Activated T-helper 2 cell treated with anti-CD3 and anti-CD28 coated beads, Interferon-gamma antibody, Interleukin-2, Interleukin-4, amounts not matched to agents 10 μg/mL and 5 μg/mL and 100 μg/mL, durations not matched to agents 14 hours and 24 hours and 36 hours (primary cell): Measurements from ENCODE around the gene SASH1. TPM values are rescaled to one million over a fixed set of nuclear protein-coding genes. Genes with fewer than 3 reads are reported as not detected.

ENCODE experiments used
- DNase-seq: peaks from one replicate; pipeline ENCODE4 v3.0.0; 2021; ENCODE audit warnings: low spot score
- H3K27ac Mint-ChIP-seq: one replicate; pipeline ENCODE4 v1.8.0; 2021; ENCODE audit warnings: mixed read lengths
- H3K27me3 Mint-ChIP-seq: one replicate; pipeline ENCODE4 v1.8.0; 2021; ENCODE audit warnings: low read depth, mixed read lengths
- H3K36me3 Mint-ChIP-seq: one replicate; pipeline ENCODE4 v1.8.0; 2021; ENCODE audit warnings: low read depth, mixed read lengths
- H3K4me1 Mint-ChIP-seq: one replicate; pipeline ENCODE4 v1.8.0; 2021; ENCODE audit warnings: low read depth, mixed read lengths
- H3K4me3 Mint-ChIP-seq: one replicate; pipeline ENCODE4 v1.8.0; 2021; ENCODE audit warnings: low read depth, mild to moderate bottlenecking, moderate library complexity, mixed read lengths
- H3K9me3 Mint-ChIP-seq: one replicate; pipeline ENCODE4 v1.8.0; 2021; ENCODE audit warnings: mixed read lengths
- intact Hi-C: fragments of 100-400 bp; cut with micrococcal nuclease; formaldehyde crosslinking; loops from one replicate; pipeline ENCODE4 v1.15.1; 2023
- total RNA-seq: library from RNA; stranded (reverse); gene quantifications from 2 replicates; pipeline ENCODE4 v1.2.3, GENCODE V29; 2022

SASH1 gene
- total RNA-seq, 1 donor from 2014 or later: 0.52 TPM

DNA sequence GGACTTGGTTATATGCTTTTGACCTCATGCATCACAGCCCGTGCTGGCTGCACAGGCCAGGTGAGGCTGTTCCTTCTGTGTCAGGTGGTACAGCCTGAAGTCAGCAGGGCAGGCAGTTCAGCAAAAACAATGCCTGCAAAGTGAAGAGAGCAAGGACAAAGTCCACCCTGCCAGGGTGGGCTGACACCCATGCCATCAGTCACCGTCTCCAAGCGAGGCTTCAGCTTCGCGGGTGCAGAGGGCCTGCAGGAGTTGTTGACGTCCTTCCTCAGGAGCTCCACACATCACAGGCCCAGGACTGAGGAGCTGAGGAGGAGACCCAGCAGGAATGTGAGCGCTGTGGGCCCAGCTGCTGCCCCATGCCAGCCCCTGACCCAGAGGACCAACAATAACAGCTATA, 111.3 kb downstream of the SASH1 start:
- H3K4me1 Mint-ChIP-seq: peaks cover 16% of the 10 kb centered on the region
- no peak overlapping the region for H3K4me3 Mint-ChIP-seq
- peaks cover 8% of the 10 kb centered on the region for H3K27me3 Mint-ChIP-seq
- no peaks in the 10 kb centered on the region for H3K36me3 Mint-ChIP-seq
- H3K27ac Mint-ChIP-seq: no peak overlapping the region
- DNase-seq: no peak
- H3K9me3 Mint-ChIP-seq: no peaks in the 10 kb centered on the region
- intact Hi-C loops: loop anchor here (5.0 kb wide), 1 partner anchor 252 kb away; no protein-coding TSS in a partner anchor

DNA sequence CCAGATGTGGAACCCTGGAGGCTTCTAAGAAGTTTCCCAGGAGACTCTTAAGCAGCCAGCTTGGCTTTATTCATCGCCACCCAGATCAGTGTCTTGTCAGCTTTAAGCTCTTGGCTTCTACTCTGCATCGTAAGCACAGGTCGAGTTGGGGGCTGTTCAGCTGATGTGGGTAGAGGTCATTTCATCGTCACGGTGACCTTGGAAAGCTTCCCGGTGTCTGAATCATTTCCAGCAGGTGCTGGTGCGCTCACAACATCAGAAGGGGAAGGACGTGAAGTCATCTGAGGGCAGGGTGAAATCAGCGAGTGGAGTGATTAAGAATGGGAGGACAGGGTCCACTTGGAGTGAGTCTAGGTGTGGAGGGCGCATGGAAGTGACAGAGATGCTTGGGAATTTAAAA, 112.6 kb downstream of the SASH1 start:
- peaks cover 16% of the 10 kb centered on the region for H3K4me1 Mint-ChIP-seq
- intact Hi-C loops: no loop called here
- no peak overlapping the region for H3K27ac Mint-ChIP-seq
- H3K27me3 Mint-ChIP-seq: peaks cover 9% of the 10 kb centered on the region
- no peak overlapping the region for H3K4me3 Mint-ChIP-seq
- no peaks in the 10 kb centered on the region for H3K9me3 Mint-ChIP-seq
- H3K36me3 Mint-ChIP-seq: no peaks in the 10 kb centered on the region
- no peak for DNase-seq

DNA sequence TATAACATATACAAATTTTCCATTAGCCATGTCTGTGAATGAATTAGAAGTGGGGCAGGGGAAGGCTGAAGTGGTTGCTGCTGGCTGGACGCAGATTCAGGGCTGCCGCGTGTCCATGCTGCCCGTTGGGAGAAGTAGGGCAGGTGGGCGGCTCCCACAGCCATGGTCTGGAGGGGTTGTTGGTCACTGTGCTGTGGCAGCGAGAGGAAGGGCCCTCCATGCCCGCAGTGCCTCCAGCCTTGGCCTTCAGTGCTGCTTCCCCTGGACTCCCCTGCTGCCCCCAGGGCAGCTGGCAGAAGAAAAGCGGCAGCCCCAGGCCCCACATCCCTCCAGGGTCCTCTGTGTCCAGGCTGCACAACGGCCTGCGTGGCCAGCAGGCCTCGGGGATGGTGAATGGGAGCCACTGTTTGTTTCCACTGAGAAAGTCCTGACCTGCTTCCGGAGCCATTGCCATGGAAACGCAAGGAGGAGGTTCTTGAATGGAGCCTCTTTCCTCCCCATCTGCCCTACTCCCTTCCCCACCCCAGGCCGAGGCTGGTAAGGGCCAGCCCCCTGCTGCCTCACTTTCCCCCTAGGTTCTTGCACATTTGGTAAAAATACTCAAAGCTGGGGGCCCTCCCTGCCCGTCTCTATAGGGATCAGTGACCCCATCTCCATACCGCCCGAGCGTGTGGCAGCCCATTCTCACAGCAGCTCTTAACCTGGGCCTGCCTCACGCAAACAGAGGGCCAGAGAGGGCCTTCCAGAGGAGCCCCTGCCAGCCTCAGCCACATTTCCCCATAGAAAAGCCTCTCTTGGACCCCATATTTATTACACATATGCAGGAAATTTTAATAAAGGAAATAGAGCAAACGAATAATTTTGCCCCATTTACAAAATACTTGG, 113.3 kb downstream of the SASH1 start:
- Mint-ChIP-seq H3K36me3 (no peaks in the 10 kb centered on the region), H3K27me3 (peaks cover 5% of the 10 kb centered on the region), H3K27ac (no peak overlapping the region), H3K4me1 (peaks cover 14% of the 10 kb centered on the region), H3K9me3 (no peaks in the 10 kb centered on the region), H3K4me3 (no peak overlapping the region)
- intact Hi-C loops: no loop called here
- DNase-seq: no peak

DNA sequence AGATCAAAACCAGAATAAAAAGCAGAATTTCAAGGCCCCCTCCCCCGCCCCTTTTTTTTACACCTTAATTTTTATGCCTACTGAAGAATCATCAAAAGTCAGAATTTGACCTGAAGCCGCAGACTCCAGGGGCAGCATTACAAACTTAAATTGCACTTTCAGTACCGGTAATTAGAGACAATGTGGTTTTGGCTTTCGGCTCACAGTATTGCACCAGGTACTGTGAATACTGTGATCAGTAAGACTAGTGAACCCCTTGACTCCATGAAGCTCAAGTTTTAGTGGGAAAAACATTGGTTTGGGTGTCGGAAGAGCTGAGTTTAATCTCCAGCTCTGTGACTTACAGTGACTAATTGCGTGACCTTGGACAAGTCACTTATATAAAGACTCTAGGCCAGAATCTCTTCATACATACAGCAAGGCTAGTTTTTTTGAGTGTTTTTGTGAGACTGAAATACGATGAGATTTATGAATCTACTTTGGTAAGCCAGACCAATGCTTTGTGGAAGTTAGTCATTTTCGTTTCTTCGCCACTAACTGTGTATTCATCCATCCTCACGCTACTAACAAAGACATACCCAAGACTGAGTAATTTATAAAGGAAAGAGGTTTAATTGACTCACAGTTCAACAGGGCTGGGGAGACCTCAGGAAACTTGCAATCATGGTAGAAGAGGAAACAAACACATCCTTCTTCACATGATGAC, 114.7 kb downstream of the SASH1 start:
- H3K36me3 Mint-ChIP-seq: no peaks in the 10 kb centered on the region
- H3K4me1 Mint-ChIP-seq: peaks cover 3% of the 10 kb centered on the region
- H3K4me3 Mint-ChIP-seq: no peak overlapping the region
- H3K27me3 Mint-ChIP-seq: peaks cover 9% of the 10 kb centered on the region
- intact Hi-C loops: no loop called here
- H3K27ac Mint-ChIP-seq: no peak overlapping the region
- DNase-seq: no peak
- no peaks in the 10 kb centered on the region for H3K9me3 Mint-ChIP-seq

DNA sequence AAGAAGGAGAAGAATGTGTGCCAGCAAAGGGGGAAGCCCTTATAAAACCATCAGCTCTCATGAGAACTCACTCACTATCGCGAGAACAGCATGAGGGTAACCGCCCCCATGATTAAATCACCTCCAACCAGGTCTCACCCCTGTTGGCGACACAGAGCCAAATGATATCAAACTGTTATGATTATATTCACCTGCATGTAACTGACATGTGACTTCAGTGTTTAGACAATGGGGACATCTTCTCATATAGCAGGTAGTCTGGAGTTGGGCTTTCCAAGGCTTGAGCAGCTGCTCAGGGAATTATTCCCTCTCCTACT, 115.2 kb downstream of the SASH1 start:
- Mint-ChIP-seq H3K9me3 (no peaks in the 10 kb centered on the region), H3K4me3 (no peak overlapping the region), H3K27me3 (peaks cover 9% of the 10 kb centered on the region), H3K36me3 (no peaks in the 10 kb centered on the region), H3K27ac (no peak overlapping the region), H3K4me1 (no peaks in the 10 kb centered on the region)
- intact Hi-C loops: no loop called here
- DNase-seq: no peak

DNA sequence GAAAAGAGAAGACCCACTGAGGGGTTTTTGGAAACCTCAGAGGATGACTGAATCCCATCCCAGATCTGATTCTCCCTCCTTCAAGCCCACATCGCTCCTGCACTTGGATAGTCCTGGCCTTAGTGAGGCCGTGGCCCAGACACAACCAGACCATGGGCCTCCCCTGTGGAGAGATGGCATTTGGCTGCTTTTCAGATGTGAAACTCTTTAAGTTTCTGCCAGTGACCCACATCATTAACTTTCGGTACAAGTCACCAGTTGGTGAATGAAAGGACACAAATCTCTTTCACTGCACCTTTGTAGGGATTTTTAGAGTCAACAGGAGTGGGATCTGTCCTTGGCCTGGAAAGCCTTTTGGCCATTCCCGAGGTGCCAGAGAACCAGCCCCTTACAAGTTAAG, 116.6 kb downstream of the SASH1 start:
- Mint-ChIP-seq H3K9me3 (no peaks in the 10 kb centered on the region), H3K36me3 (no peaks in the 10 kb centered on the region), H3K27ac (no peak overlapping the region), H3K27me3 (peaks cover 16% of the 10 kb centered on the region), H3K4me3 (no peak overlapping the region), H3K4me1 (no peaks in the 10 kb centered on the region)
- no peak for DNase-seq
- intact Hi-C loops: no loop called here

DNA sequence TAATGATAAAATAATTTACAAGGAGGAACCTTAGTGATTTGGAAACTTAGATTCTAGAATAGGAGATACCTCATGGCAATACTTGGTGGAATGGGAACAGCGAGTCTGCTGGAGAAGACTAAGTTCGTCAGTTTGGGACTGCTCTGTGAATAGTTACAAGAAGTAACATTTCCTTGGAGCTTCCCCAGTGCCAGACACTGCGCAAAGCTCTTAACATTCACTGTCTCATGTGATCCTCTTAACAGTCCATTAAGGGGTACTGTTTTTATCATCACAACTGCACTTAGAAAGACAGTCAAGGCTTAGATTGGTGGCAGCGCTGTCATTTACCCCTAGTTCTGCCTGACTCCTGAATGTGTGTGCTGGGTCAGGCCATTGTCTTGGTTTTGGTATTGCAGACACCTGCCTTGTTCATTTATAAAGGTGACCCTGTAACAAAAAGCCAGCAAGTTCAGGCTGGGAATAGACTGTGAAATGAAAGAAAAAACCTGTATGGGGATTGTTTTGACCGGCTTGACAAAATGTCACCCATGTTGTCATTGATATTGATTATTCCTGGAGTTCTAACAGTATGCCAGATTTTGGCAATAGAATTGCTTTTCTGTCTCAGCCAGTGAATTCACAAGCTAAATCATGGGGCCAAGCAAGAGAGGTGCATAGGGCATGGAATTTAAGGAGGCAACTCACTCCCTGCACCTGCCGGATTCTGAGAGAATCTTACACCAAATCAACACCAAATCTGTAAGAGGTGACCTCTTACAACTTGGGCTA, 118.4 kb downstream of the SASH1 start:
- H3K4me3 Mint-ChIP-seq: no peak overlapping the region
- peaks cover 3% of the 10 kb centered on the region for H3K4me1 Mint-ChIP-seq
- no peaks in the 10 kb centered on the region for H3K36me3 Mint-ChIP-seq
- no peaks in the 10 kb centered on the region for H3K9me3 Mint-ChIP-seq
- no peak for DNase-seq
- peaks cover 23% of the 10 kb centered on the region for H3K27me3 Mint-ChIP-seq
- H3K27ac Mint-ChIP-seq: no peak overlapping the region
- intact Hi-C loops: loop anchor here (5.0 to 10.0 kb wide), 2 partner anchors 316 to 954 kb away; partner anchors contain the start of gene SAMD5

DNA sequence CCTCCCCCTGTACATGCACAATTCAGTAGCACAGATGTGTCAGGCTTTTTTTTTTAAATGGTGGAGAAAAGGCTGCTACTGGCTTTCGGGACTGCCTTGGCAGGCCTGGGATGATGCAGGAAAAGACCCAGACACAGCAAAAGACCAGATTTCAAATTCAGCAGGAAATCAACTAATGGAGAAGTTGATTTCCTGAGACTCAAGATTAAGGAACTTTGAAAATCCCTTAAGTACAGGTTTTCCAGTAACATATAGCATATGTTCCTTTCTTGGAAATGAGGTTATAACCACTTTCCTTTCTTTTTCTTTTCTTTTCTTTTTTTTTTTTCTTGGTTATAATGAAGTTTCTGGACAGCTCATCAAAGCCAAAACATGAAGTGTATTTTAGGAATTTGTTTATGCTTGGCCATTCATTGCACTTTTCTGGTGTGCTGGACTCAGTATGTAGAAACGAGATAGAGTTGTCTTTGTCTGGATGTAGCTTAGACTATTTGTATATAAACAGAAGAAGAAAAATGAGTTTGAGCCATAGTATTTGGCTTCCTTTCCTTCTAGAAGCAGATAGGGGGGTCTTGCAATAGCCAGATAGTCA, 119.4 kb downstream of the SASH1 start:
- Mint-ChIP-seq H3K4me1 (peaks cover 3% of the 10 kb centered on the region), H3K4me3 (no peak overlapping the region), H3K27ac (no peak overlapping the region), H3K27me3 (peaks cover 26% of the 10 kb centered on the region), H3K9me3 (no peaks in the 10 kb centered on the region), H3K36me3 (no peaks in the 10 kb centered on the region)
- DNase-seq: no peak
- intact Hi-C loops: loop anchor here (5.0 to 10.0 kb wide), 2 partner anchors 317 to 955 kb away; partner anchors contain the start of gene SAMD5

DNA sequence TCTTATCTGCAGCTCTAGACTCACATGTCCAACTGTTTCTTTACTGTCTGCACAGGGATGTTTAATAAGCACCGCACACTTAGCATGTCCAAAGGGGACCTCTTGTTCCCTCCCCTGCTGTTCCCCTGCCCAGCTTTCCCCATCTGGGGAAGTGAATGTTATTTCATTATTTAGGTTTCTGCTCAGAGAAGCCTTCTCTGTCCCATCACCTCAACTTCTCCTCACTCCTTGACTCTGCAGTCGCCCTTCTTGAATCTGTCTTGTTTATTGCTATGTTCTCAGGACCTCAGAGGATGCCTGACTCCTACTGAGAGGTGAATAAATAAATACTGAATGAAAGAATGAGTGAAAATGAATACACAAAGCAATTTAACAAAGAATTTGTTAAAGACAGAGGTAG, 121.0 kb downstream of the SASH1 start:
- no peak for DNase-seq
- Mint-ChIP-seq H3K27me3 (peaks cover 24% of the 10 kb centered on the region), H3K36me3 (no peaks in the 10 kb centered on the region), H3K27ac (no peak overlapping the region), H3K4me3 (no peak overlapping the region), H3K9me3 (no peaks in the 10 kb centered on the region), H3K4me1 (peaks cover 3% of the 10 kb centered on the region)
- intact Hi-C loops: loop anchor here (1.0 to 10.0 kb wide), 3 partner anchors 286 to 956 kb away; partner anchors contain the start of gene SAMD5

DNA sequence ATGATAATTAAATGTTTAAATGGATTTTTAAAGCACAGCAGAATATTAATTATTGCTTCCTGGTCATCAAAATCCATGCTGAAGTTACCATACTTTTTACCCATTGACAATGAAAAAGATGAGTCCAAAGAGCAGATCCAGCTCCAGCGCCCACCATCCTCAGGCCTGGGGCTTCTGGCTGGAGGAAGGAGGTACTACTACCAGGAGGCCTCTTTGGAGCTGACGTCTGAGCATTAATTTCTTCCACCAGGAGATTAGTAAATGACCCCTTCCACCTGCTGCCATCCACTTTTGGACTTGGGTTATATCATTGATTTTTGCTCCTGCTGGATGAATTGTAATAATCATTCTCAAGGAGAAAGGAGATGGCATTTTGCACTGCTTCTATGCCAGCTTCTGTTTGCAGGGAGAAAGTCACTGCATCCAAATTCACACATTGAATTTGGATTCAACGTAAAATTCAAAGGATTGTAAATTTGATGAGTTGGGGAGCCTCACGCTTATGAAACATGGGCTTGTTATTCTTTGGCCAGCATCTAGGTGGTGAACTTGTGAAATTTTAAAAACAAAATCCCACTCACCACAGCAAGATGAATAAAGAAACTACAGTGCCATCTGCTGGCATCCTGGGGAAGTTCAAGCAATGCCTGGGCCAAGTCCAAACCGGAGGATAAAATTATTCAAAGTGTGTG, 121.8 kb downstream of the SASH1 start:
- Mint-ChIP-seq H3K36me3 (no peaks in the 10 kb centered on the region), H3K27ac (no peak overlapping the region)
- intact Hi-C loops: loop anchor here (1.0 to 10.0 kb wide), 3 partner anchors 287 to 957 kb away; partner anchors contain the start of gene SAMD5

DNA sequence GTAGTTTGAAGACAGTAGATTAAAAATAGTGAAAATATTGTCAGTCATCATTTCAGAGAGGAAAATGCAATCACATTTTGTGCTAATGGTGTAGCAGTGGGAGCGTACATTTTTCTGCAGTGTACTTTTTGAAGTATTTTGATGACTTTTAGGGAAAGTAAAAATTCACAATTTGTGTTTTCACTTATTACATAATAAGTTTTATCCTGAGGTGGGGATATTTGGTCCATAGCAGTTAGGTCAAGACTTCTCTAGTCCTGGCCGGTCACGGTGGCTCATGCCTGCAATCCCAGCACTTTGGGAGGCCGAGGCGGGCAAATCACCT, 122.3 kb downstream of the SASH1 start:
- DNase-seq: no peak
- peaks cover 24% of the 10 kb centered on the region for H3K27me3 Mint-ChIP-seq
- no peaks in the 10 kb centered on the region for H3K36me3 Mint-ChIP-seq
- peaks cover 3% of the 10 kb centered on the region for H3K4me1 Mint-ChIP-seq
- no peak overlapping the region for H3K4me3 Mint-ChIP-seq
- H3K9me3 Mint-ChIP-seq: no peaks in the 10 kb centered on the region
- H3K27ac Mint-ChIP-seq: no peak overlapping the region
- intact Hi-C loops: loop anchor here (10.0 kb wide), 1 partner anchor 320 kb away; no protein-coding TSS in a partner anchor

More for the DNA sequence above, 121.8 kb downstream of the SASH1 start:
- Mint-ChIP-seq H3K4me3 (no peak overlapping the region), H3K27me3 (peaks cover 24% of the 10 kb centered on the region), H3K9me3 (no peaks in the 10 kb centered on the region), H3K4me1 (peaks cover 3% of the 10 kb centered on the region)
- DNase-seq: peak; percentile 28

DNA sequence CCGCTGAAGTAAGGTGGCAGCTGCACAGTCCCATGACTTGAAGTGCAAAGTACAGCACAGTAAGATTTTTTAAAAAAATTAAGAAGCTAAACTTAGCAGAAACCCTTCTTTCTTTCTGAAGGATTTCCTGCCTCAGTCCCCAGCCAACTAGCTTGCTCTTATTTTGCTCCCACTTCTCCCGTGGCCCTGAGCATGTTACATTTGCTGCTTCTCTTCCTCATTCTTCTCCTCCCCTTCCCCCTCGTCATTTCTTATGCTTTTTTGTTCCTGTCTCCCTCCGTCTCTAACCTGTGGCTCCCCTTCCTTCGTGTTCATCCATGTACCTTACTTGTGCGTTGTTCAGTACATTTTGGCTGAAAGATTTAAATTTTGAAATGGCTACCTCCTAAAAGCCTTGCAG, 123.0 kb downstream of the SASH1 start:
- no peaks in the 10 kb centered on the region for H3K36me3 Mint-ChIP-seq
- H3K27me3 Mint-ChIP-seq: peaks cover 23% of the 10 kb centered on the region
- no peaks in the 10 kb centered on the region for H3K9me3 Mint-ChIP-seq
- peaks cover 3% of the 10 kb centered on the region for H3K4me1 Mint-ChIP-seq
- intact Hi-C loops: loop anchor here (10.0 kb wide), 1 partner anchor 321 kb away; no protein-coding TSS in a partner anchor
- no peak for DNase-seq
- no peak overlapping the region for H3K4me3 Mint-ChIP-seq
- H3K27ac Mint-ChIP-seq: no peak overlapping the region
